Right renal pelvis (tissue), 4 donors: ENCODE measurements around the gene HOXD8. TPM values are rescaled to one million over a fixed set of nuclear protein-coding genes. Genes with fewer than 3 reads are reported as not detected.

ENCODE experiments used
- DNase-seq, 4 donors: peaks; one replicate each; pipeline ENCODE4 v3.0.0-alpha.2; 2013; ENCODE audit warnings: low read depth in 4 of 4, low spot score in 3 of 4, missing footprints in 1 of 4
- polyA plus RNA-seq, 4 donors: library from polyadenylated mRNA; unstranded; fragments of 120-200 nt; gene quantifications; one replicate each; pipeline ENCODE4 v1.2.1, GENCODE V29; 2013; ENCODE audit not compliant: insufficient read length in 4 of 4

The HOXD8 gene
- polyA plus RNA-seq, 4 donors, result 212 to 250 (median 235) TPM

- no peak for DNase-seq
These were observed 1.8 kb upstream of the HOXD8 start for GRCh38 chr2:176127774-176128072.

- no peak for DNase-seq
These were observed 1.1 kb upstream of the HOXD8 start for GRCh38 chr2:176128172-176128981.

DNA sequence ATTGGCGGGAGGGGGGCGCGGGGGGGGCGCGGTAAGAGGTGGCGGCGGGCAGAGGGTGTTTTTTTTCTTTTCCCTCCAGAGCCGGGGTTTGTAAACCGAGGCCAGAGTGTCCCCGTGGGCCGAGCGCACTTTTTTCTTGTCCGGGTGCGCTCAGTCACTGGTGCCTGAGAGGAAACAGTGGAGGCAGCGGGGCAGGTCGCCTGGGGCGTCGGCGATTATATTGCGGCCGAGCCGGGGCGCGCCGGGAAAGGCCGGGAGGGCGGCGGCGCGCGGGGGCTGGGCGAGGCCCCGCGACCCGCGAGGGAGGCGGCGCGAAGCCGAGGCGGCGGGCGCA is 275 bp downstream of the HOXD8 start:
- DNase-seq, result no peak

- DNase-seq, result peak in 2 of 4 donors; percentile 81 to 91
These were observed 847 bp downstream of the HOXD8 start for GRCh38 chr2:176130147-176130956.

DNA sequence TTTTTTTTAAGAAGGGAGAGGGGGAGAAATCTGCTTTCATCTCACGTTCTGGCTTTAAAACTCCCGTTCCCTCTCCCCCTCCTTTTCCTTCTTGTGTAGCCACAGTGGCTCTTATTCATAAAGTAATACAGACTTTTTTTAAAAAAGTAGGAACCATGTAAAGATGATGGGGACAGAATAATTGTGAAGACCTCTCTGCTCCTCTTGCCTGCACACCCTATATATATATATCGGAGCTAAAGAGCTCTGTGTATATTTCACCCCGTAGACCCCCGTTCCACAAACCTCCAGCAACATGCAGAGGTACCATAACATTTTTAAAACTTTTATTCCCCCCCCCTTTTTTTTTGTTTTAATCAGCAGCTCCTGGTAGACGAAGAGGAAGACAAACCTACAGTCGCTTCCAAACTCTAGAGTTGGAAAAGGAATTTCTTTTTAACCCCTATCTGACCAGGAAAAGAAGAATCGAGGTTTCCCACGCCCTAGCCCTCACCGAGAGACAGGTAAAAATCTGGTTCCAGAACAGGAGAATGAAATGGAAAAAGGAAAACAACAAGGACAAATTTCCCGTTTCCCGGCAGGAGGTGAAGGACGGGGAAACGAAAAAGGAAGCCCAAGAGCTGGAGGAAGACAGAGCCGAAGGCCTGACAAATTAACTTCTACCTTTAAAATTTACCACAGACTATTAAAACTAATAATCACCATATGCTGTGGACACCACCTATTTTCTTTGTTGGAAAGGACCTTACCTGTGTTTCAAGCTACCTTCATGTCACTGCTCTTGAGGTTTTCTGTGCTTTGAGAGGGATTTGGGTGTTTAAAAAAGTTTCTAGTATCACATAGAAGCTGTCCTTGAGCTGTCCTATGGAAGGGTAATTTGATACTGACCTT is 1.7 kb downstream of the HOXD8 start:
- no peak for DNase-seq

- no peak for DNase-seq
These were observed 2.3 kb downstream of the HOXD8 start for GRCh38 chr2:176131848-176132158.

DNA sequence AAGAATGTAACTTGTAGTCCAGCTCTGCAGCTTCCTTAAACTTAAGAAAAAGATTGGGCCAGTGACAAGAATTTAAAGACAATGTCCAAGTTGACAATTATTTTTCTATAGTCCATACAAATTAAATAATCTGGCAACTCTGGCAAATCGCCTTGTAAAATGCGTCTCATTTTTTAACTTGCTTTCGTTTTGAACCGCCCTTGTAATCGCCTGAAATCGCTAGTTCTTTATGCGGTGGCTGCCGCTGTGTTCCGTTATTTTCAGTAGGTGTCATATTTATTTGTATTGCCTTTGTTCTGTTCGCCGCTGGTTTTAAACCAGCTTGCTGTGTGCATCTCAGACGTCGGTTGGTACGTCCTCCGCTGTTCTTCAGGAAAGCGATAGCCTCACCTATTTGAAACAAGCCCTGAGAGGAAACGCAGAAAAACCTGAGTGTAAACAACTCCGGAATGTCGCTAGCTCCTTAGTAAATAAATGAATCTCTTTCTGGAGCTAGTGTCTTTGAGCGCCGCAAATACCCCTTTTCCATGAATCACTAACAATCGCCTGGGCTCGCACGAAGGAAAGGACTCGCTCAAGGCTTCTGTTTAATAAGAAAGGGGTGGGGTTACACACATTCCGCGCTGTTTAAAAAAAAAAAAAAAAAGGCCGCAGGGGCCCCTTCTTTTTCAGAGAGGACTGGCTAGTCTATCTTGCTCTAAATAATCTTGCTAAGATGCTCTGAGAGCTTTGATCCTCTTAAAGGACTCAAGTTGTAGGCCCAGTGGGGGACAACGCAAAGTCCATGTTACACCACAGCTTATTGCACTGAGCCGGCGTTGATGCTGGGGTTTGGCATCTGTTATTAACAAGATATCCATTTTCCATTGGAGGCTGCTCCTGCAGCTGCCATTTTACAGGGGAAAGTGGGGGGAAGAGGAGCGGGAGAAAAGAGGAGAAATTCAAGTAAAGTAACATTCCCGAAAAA is 3.0 kb downstream of the HOXD8 start:
- DNase-seq, result no peak

DNA sequence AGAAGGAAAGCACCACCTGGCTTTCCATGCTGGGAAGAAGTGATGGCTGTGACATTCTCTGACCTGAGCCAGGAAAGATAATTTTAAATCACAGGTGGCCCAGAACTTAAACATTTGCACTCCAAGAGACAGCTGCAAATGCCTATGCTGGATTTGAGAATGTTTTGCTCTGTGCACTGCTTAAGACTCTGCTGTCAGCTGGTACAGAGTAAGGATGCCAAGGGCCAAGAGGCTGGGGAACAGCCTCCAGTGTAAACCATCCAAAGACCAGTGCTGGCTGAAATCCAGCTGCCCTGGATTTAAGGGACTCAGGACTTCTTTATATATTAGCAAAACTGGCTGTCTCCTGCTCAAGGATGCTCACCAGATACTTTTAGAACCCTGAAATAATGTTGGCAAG is 3.9 kb downstream of the HOXD8 start:
- DNase-seq, result no peak

DNA sequence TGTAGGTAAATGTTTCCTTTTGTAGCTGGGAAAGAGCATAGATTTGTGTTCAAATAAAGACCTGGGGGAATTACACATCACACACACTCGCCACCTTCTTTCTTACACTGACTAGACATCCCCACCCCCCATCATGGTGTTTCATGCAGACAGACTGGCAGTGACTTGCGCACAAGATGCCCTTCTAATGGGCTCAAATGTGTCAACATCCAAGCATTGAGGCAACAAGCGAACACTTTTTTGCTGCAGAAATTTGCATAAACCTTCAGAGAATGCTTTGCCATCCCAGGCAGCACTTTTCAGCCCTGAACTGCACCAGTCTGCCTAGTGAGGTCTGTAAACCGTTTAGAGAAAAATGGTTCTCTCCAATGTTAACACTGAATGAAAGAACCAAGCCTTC is 4.5 kb downstream of the HOXD8 start:
- no peak for DNase-seq

GRCh38 chr2:176135035-176135440 is 5.5 kb downstream of the HOXD8 start:
- DNase-seq, result no peak

- no peak for DNase-seq
These were observed 7.1 kb downstream of the HOXD8 start for GRCh38 chr2:176136374-176137251.

GRCh38 chr2:176137252-176137580 is 7.7 kb downstream of the HOXD8 start:
- DNase-seq, result no peak

- DNase-seq, result no peak
These were observed 8.4 kb downstream of the HOXD8 start for GRCh38 chr2:176137906-176138305.

DNA sequence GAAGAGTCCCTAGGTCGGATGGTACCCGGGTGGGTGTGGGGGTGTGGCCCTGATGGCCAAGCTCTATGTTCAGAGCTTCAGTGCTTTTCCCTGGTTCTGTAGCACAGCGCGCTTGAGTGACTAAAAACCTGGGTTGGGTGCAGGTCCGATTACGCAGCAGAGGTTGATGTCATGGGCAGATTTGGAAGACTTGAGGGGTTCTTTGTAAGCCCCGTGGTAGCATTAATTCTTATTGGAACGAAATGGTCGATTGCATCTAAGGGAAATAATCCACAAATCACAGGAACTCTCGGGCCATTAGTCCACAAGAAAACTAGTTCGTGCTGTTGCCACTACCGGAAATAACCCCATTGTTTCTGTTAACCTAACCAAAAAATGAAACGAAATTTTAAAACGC is 9.0 kb downstream of the HOXD8 start:
- DNase-seq, result no peak

- DNase-seq, result no peak
These were observed 9.6 kb downstream of the HOXD8 start for GRCh38 chr2:176138923-176139660.

GRCh38 chr2:176139661-176140512 is 10.4 kb downstream of the HOXD8 start:
- no peak for DNase-seq

- DNase-seq, result peak in 1 of 4 donors; percentile 84
These were observed 11.2 kb downstream of the HOXD8 start for GRCh38 chr2:176140513-176141317.
